SK-N-SH (cell line): ENCODE results near the gene DAP.

Experiments
- EP300 ChIP-seq, 2 experiments: IDR thresholded peaks; 2 replicates each; pipeline versions ENCODE4 v1.4.0 to v1.6.1; 2012; ENCODE audit warnings: borderline replicate concordance in 1 of 2, low read depth in 1 of 2, low read length in 1 of 2
- GABPA ChIP-seq: IDR thresholded peaks from 2 replicates; pipeline ENCODE4 v1.4.0; 2012; ENCODE audit warnings: low read depth, mild to moderate bottlenecking
- MEF2A ChIP-seq: IDR thresholded peaks from 2 replicates; pipeline ENCODE4 v1.4.0; 2012; ENCODE audit warnings: low read depth, borderline replicate concordance
- MXI1 ChIP-seq: IDR thresholded peaks from 2 replicates; pipeline ENCODE4 v1.6.1; 2012; ENCODE audit warnings: mild to moderate bottlenecking, low read depth, low read length, improper control_type of control experiment
- NFIC ChIP-seq: IDR thresholded peaks from 2 replicates; pipeline ENCODE4 v1.4.0; 2012; ENCODE audit warnings: borderline replicate concordance
- POLR2AphosphoS5 ChIP-seq: IDR thresholded peaks from 2 replicates; pipeline ENCODE4 v1.6.1; 2012; ENCODE audit warnings: low read depth, low read length
- RAD21 ChIP-seq: IDR thresholded peaks from 2 replicates; pipeline ENCODE4 v1.6.1; 2012; ENCODE audit warnings: mild to moderate bottlenecking, low read length
- RFX5 ChIP-seq: IDR thresholded peaks from 2 replicates; pipeline ENCODE4 v1.6.1; 2012; ENCODE audit warnings: mild to moderate bottlenecking, improper control_type of control experiment, low read length
- TEAD4 ChIP-seq: IDR thresholded peaks from 2 replicates; pipeline ENCODE4 v1.4.0; 2012; ENCODE audit warnings: mild to moderate bottlenecking, borderline replicate concordance; ENCODE audit not compliant: insufficient read depth
- TF ChIP-seq, protein P1 (sequence below): IDR thresholded peaks from 2 replicates; pipeline ENCODE4 v1.6.1; 2012; ENCODE audit warnings: mild to moderate bottlenecking, low read depth, low read length, moderate library complexity
- TF ChIP-seq, protein P2 (sequence below): fragments of 200-600 bp; sonication (generic); IDR thresholded peaks from 2 replicates; pipeline ENCODE4 v1.6.1; 2017; ENCODE audit warnings: antibody characterized with exemption, mild to moderate bottlenecking, moderate library complexity
- TF ChIP-seq, protein P3 (sequence below): IDR thresholded peaks from 2 replicates; pipeline ENCODE4 v1.4.0; 2012; ENCODE audit warnings: low read depth
- TF ChIP-seq, protein P4 (sequence below): fragments of 150-350 bp; IDR thresholded peaks from 2 replicates; pipeline ENCODE4 v1.6.1; 2017; ENCODE audit warnings: antibody characterized with exemption, low read length, low read depth, borderline replicate concordance
- TF ChIP-seq, protein P5 (sequence below): IDR thresholded peaks from 2 replicates; pipeline ENCODE4 v1.4.0; 2012; ENCODE audit warnings: low read depth, borderline replicate concordance

DNA sequence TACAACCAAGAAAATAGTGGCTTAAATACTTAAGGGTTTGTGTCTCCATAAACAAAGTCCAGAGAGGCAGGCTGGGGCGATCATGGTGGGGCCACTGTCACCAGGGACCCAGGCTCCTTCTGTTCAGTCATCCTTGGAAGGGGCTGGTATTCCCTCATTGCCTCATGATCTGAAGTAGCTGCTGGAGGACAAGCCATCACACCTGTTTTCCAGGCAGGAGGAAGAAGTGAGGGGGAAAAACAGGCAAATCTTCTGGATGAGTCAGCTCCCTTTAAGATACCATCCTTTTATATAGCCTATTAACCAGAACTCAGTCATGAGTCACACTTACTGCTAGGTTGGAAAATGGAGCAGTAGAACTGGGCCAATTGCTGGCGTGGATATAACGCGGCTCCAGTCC lies 92.3 kb downstream of the DAP start:
- no peak for TF ChIP-seq POLR2AphosphoS5
- no peak for TF ChIP-seq GABPA
- TF ChIP-seq, protein P1, sequence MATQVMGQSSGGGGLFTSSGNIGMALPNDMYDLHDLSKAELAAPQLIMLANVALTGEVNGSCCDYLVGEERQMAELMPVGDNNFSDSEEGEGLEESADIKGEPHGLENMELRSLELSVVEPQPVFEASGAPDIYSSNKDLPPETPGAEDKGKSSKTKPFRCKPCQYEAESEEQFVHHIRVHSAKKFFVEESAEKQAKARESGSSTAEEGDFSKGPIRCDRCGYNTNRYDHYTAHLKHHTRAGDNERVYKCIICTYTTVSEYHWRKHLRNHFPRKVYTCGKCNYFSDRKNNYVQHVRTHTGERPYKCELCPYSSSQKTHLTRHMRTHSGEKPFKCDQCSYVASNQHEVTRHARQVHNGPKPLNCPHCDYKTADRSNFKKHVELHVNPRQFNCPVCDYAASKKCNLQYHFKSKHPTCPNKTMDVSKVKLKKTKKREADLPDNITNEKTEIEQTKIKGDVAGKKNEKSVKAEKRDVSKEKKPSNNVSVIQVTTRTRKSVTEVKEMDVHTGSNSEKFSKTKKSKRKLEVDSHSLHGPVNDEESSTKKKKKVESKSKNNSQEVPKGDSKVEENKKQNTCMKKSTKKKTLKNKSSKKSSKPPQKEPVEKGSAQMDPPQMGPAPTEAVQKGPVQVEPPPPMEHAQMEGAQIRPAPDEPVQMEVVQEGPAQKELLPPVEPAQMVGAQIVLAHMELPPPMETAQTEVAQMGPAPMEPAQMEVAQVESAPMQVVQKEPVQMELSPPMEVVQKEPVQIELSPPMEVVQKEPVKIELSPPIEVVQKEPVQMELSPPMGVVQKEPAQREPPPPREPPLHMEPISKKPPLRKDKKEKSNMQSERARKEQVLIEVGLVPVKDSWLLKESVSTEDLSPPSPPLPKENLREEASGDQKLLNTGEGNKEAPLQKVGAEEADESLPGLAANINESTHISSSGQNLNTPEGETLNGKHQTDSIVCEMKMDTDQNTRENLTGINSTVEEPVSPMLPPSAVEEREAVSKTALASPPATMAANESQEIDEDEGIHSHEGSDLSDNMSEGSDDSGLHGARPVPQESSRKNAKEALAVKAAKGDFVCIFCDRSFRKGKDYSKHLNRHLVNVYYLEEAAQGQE: no peak
- TF ChIP-seq MEF2A: no peak
- TF ChIP-seq, protein P2, sequence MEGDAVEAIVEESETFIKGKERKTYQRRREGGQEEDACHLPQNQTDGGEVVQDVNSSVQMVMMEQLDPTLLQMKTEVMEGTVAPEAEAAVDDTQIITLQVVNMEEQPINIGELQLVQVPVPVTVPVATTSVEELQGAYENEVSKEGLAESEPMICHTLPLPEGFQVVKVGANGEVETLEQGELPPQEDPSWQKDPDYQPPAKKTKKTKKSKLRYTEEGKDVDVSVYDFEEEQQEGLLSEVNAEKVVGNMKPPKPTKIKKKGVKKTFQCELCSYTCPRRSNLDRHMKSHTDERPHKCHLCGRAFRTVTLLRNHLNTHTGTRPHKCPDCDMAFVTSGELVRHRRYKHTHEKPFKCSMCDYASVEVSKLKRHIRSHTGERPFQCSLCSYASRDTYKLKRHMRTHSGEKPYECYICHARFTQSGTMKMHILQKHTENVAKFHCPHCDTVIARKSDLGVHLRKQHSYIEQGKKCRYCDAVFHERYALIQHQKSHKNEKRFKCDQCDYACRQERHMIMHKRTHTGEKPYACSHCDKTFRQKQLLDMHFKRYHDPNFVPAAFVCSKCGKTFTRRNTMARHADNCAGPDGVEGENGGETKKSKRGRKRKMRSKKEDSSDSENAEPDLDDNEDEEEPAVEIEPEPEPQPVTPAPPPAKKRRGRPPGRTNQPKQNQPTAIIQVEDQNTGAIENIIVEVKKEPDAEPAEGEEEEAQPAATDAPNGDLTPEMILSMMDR: no peak
- TF ChIP-seq TEAD4: no peak
- no peak for TF ChIP-seq RFX5
- no peak for TF ChIP-seq EP300 (IDR thresholded peaks at IDR 0.05; ENCODE audit: borderline replicate concordance in 1 of 2, low read depth in 1 of 2, low read length in 1 of 2)
- TF ChIP-seq, protein P3, sequence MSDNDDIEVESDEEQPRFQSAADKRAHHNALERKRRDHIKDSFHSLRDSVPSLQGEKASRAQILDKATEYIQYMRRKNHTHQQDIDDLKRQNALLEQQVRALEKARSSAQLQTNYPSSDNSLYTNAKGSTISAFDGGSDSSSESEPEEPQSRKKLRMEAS: no peak
- no peak for TF ChIP-seq NFIC
- no peak for TF ChIP-seq RAD21
- TF ChIP-seq, protein P4, sequence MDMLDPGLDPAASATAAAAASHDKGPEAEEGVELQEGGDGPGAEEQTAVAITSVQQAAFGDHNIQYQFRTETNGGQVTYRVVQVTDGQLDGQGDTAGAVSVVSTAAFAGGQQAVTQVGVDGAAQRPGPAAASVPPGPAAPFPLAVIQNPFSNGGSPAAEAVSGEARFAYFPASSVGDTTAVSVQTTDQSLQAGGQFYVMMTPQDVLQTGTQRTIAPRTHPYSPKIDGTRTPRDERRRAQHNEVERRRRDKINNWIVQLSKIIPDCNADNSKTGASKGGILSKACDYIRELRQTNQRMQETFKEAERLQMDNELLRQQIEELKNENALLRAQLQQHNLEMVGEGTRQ: no peak
- TF ChIP-seq, protein P5, sequence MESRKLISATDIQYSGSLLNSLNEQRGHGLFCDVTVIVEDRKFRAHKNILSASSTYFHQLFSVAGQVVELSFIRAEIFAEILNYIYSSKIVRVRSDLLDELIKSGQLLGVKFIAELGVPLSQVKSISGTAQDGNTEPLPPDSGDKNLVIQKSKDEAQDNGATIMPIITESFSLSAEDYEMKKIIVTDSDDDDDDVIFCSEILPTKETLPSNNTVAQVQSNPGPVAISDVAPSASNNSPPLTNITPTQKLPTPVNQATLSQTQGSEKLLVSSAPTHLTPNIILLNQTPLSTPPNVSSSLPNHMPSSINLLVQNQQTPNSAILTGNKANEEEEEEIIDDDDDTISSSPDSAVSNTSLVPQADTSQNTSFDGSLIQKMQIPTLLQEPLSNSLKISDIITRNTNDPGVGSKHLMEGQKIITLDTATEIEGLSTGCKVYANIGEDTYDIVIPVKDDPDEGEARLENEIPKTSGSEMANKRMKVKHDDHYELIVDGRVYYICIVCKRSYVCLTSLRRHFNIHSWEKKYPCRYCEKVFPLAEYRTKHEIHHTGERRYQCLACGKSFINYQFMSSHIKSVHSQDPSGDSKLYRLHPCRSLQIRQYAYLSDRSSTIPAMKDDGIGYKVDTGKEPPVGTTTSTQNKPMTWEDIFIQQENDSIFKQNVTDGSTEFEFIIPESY: no peak
- TF ChIP-seq MXI1: no peak
